Endothelial cell of umbilical vein (primary cell): ENCODE measurements around the gene SPATA31D3. TPM values are rescaled to one million over a fixed set of nuclear protein-coding genes. Genes with fewer than 3 reads are reported as not detected.

ENCODE experiments used
- BruUV-seq: library from RNA; stranded (reverse); fragments of 400-500 nt; replicated peaks from 2 replicates; lab custom pipeline; 2021; lab: Mats Ljungman, UMichigan
- CTCF ChIA-PET: fragments of 300-600, 350-600 bp; sonication (Branson Sonifier 250); formaldehyde crosslinking; loops from one replicate; lab custom pipeline; 2021; ENCODE audit warnings: antibody characterized with exemption, inconsistent platforms; lab: Charles Lee
- POLR2A ChIA-PET: fragments of 300-600, 350-600 bp; sonication (Branson Sonifier 250); formaldehyde crosslinking; loops from one replicate; lab custom pipeline; 2021; ENCODE audit warnings: antibody characterized with exemption, inconsistent platforms; lab: Charles Lee
- DNase-seq: peaks from one replicate; pipeline ENCODE4 v3.0.0-alpha.2; 2011; ENCODE audit warnings: low read depth, low spot score
- FAIRE-seq: peaks from 2 replicates; lab custom pipeline; 2011; peaks lifted over from hg19 to GRCh38; lab: Jason Lieb, UNC
- H2AFZ ChIP-seq: 2 replicates; pipeline ENCODE4 v1.6.0; 2012; ENCODE audit warnings: low read depth, low read length, control low read depth, inconsistent platforms
- H3K27ac ChIP-seq: 2 replicates; pipeline ENCODE4 v1.5.1; 2011; ENCODE audit warnings: low read depth, mild to moderate bottlenecking, control low read depth, low read length, moderate library complexity; ENCODE audit not compliant: insufficient read depth
- H3K27me3 ChIP-seq, 2 experiments: 2 replicates each; pipeline versions ENCODE4 v1.6.0 to v1.6.1; 2011; ENCODE audit warnings: low read length in 2 of 2, mixed read lengths in 1 of 2; ENCODE audit not compliant: control insufficient read depth in 2 of 2, insufficient read depth in 2 of 2
- H3K36me3 ChIP-seq, 2 experiments: 2 replicates in 1 of 2; 3 replicates in 1 of 2; pipeline ENCODE4 v1.5.1; 2011; ENCODE audit warnings: low read length in 2 of 2, mild to moderate bottlenecking in 1 of 2, moderate library complexity in 1 of 2; ENCODE audit not compliant: control insufficient read depth in 2 of 2, insufficient read depth in 2 of 2; ENCODE audit errors: extremely low read depth in 1 of 2
- H3K4me1 ChIP-seq: 3 replicates; pipeline ENCODE4 v1.5.1; 2011; ENCODE audit warnings: mild to moderate bottlenecking, low read length; ENCODE audit not compliant: control insufficient read depth, insufficient read depth; ENCODE audit errors: extremely low read depth
- H3K4me2 ChIP-seq: 2 replicates; pipeline ENCODE4 v1.6.1; 2011; ENCODE audit warnings: low read length, control low read depth, mixed read lengths; ENCODE audit not compliant: insufficient read depth
- H3K4me3 ChIP-seq, 3 experiments: fragments of 200-600 bp in 1 of 3; sonication (generic), shearing (Covaris generic) in 1 of 3; replicated peaks in 1 of 3; 2 replicates each; pipeline ENCODE4 v1.5.1; 2011 to 2016; ENCODE audit warnings: control low read depth in 3 of 3, low read length in 3 of 3, mild to moderate bottlenecking in 2 of 3, inconsistent platforms in 1 of 3, low read depth in 1 of 3, moderate library complexity in 1 of 3; ENCODE audit not compliant: insufficient read depth in 1 of 3
- H3K79me2 ChIP-seq: 2 replicates; pipeline ENCODE4 v1.6.0; 2012; ENCODE audit warnings: low read length, inconsistent platforms; ENCODE audit not compliant: control insufficient read depth, insufficient read depth
- H3K9ac ChIP-seq: replicated peaks from 2 replicates; pipeline ENCODE3; 2011; ENCODE audit warnings: low read length, control low read depth; ENCODE audit not compliant: insufficient read depth; ENCODE audit errors: extremely low read depth
- H3K9me1 ChIP-seq: replicated peaks from 3 replicates; pipeline ENCODE4 v1.6.0; 2011; ENCODE audit warnings: mild to moderate bottlenecking, low read length; ENCODE audit not compliant: control insufficient read depth, insufficient read depth; ENCODE audit errors: extremely low read depth
- H3K9me3 ChIP-seq: replicated peaks from 2 replicates; pipeline ENCODE4 v1.5.1; 2012; ENCODE audit warnings: low read length, inconsistent platforms; ENCODE audit not compliant: control insufficient read depth, insufficient read depth
- H4K20me1 ChIP-seq: replicated peaks from 2 replicates; pipeline ENCODE3; 2011; ENCODE audit warnings: mild to moderate bottlenecking, low read length; ENCODE audit not compliant: control insufficient read depth, insufficient read depth; ENCODE audit errors: extremely low read depth
- CTCF ChIP-seq, 2 donors: IDR thresholded peaks; 1 replicate in 1 of 2; 2 replicates in 1 of 2; pipeline ENCODE4 v1.5.1; 2011; ENCODE audit warnings: low read length in 2 of 2, mild to moderate bottlenecking in 2 of 2, moderate library complexity in 2 of 2, control low read depth in 1 of 2, inconsistent platforms in 1 of 2, low read depth in 1 of 2; ENCODE audit not compliant: insufficient read depth in 1 of 2; ENCODE audit errors: extremely low read depth in 1 of 2
- EZH2 ChIP-seq: IDR thresholded peaks from 2 replicates; pipeline ENCODE4 v1.6.1; 2012; ENCODE audit warnings: borderline replicate concordance, low read depth, mild to moderate bottlenecking, moderate library complexity, low read length, inconsistent platforms; ENCODE audit not compliant: severe bottlenecking
- FOS ChIP-seq: IDR thresholded peaks from 2 replicates; pipeline ENCODE4 v1.6.1; 2011; ENCODE audit warnings: mild to moderate bottlenecking, low read length, moderate library complexity, borderline replicate concordance; ENCODE audit not compliant: insufficient read depth
- GATA2 ChIP-seq: IDR thresholded peaks from 2 replicates; pipeline ENCODE4 v1.7.0; 2011; ENCODE audit warnings: low read depth, mild to moderate bottlenecking, moderate library complexity, mixed read lengths, low read length; ENCODE audit not compliant: insufficient read length, insufficient read depth
- JUN ChIP-seq: IDR thresholded peaks from 2 replicates; pipeline ENCODE4 v1.6.1; 2011; ENCODE audit warnings: borderline replicate concordance, low read depth; ENCODE audit not compliant: insufficient read length, insufficient read depth
- MYC ChIP-seq: IDR thresholded peaks from one replicate; pipeline ENCODE4 v1.6.1; 2011; ENCODE audit warnings: mild to moderate bottlenecking, low read depth, low read length
- POLR2A ChIP-seq: IDR thresholded peaks from 2 replicates; pipeline ENCODE4 v1.6.1; 2012; ENCODE audit warnings: low read depth, mild to moderate bottlenecking, control low read depth, low read length
- POLR2AphosphoS5 ChIP-seq: IDR thresholded peaks from 2 replicates; pipeline ENCODE4 v1.6.1; 2012; ENCODE audit warnings: low read depth, mild to moderate bottlenecking, control low read depth, low read length, moderate library complexity; ENCODE audit not compliant: insufficient read depth
- dilution Hi-C: fragments of 300-500 bp; cut with MboI; formaldehyde crosslinking; loops from one replicate; pipeline ENCODE4 v1.15.0; 2019; ENCODE audit warnings: low sequenced_read_pairs; ENCODE audit not compliant: extremely low pct_ligation_motif_present
- intact Hi-C: fragments of 100-400 bp; cut with micrococcal nuclease; formaldehyde crosslinking; loops from one replicate; pipeline ENCODE4 v1.10.0; 2022
- polyA plus RNA-seq, 4 experiments: library from polyadenylated mRNA; depleted of rRNA in 3 of 4; stranded (reverse) in 3 of 4; unstranded in 1 of 4; fragments of >200 nt; gene quantifications; 2 replicates each; pipeline versions ENCODE4 v1.2.1 to v1.2.3, GENCODE V29; 2011 to 2012; ENCODE audit warnings: missing spikeins in 1 of 4
- total RNA-seq: library from RNA; stranded (reverse); gene quantifications from 2 replicates; pipeline ENCODE4 v1.2.3, GENCODE V29; 2021
- TF ChIP-seq, protein P1 (sequence below): IDR thresholded peaks from 2 replicates; pipeline ENCODE4 v1.6.1; 2011; ENCODE audit not compliant: insufficient read depth, insufficient read length

Gene SPATA31D3
- total and polyA plus RNA-seq, 2 donors (not counting 3 experiments of a cell fraction or from before 2014, with no cell fraction given): not detected

DNA sequence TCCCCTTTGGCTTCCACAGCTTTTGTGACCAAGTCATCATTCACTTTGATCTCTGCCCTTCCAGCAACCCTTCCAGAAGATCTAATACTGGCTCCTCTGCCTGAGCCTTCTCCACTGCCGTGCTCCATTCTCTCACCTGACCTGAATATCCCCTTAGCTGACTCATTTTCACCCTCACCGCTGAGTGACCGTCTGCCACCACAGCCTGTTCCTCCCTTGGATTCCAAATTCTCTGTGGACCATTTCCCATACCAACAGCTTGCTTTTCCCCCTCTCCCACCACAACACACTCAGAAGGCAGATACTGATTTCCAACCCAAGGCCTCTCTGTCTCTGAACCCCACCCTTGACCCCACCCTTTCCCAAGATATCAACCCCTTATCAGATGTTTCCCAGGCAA lies 24.7 kb downstream of the SPATA31D3 start:
- no peaks in the 10 kb centered on the region for H3K36me3 ChIP-seq
- no peak overlapping the region for H3K27ac ChIP-seq
- dilution Hi-C loops: no loop called here
- DNase-seq (no peak), FAIRE-seq (no peak)
- POLR2A ChIA-PET: no interaction called here
- no peaks in the 10 kb centered on the region for H3K9me1 ChIP-seq
- TF ChIP-seq MYC (no peak), GATA2 (no peak), FOS (no peak), EZH2 (no peak), JUN (no peak), POLR2AphosphoS5 (no peak), POLR2A (no peak), CTCF (IDR thresholded peaks at IDR 0.05; ENCODE audit: extremely low read depth in 1 of 2, insufficient read depth in 1 of 2, low read depth in 1 of 2, low read length in 2 of 2) (no peak)
- TF ChIP-seq, protein P1, sequence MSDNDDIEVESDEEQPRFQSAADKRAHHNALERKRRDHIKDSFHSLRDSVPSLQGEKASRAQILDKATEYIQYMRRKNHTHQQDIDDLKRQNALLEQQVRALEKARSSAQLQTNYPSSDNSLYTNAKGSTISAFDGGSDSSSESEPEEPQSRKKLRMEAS: no peak
- H3K4me1 ChIP-seq: no peaks in the 10 kb centered on the region
- H3K4me2 ChIP-seq: no peak overlapping the region
- H3K27me3 ChIP-seq: no peaks in the 10 kb centered on the region
- no TSS peak for BruUV-seq
- H3K79me2 ChIP-seq: no peaks in the 10 kb centered on the region
- CTCF ChIA-PET: no interaction called here
- no peaks in the 10 kb centered on the region for H4K20me1 ChIP-seq
- no peak overlapping the region for H3K9ac ChIP-seq
- H3K9me3 ChIP-seq: no peaks in the 10 kb centered on the region
- no peak overlapping the region for H3K4me3 ChIP-seq
- intact Hi-C loops: no loop called here
- no peak overlapping the region for H2AFZ ChIP-seq
